ENCODE data around the gene SMG6. TPM values are rescaled to one million over a fixed set of nuclear protein-coding genes. Genes with fewer than 3 reads are reported as not detected.

The SMG6 gene
- total RNA-seq, 1 donor from 2014 or later, result 31.6 TPM

- Mint-ChIP-seq H3K27ac (no peak overlapping the region), H3K27me3 (no peaks in the 10 kb centered on the region), H3K4me3 (no peak overlapping the region), H3K4me1 (peaks cover 60% of the 10 kb centered on the region), H3K36me3 (ENCODE audit: low read depth) (peaks cover 57% of the 10 kb centered on the region), H3K9me3 (no peaks in the 10 kb centered on the region)
- no peak for DNase-seq
- intact Hi-C loops (cut with micrococcal nuclease), result loop anchor here (5.0 kb wide), 1 partner anchor 81 kb away; no protein-coding TSS in a partner anchor
These were observed 112.4 kb downstream of the SMG6 start for GRCh38 chr17:2191227-2191626.

GRCh38 chr17:2190014-2190413 lies 113.6 kb downstream of the SMG6 start:
- Mint-ChIP-seq H3K9me3 (no peaks in the 10 kb centered on the region), H3K4me3 (no peak overlapping the region), H3K4me1 (peaks cover 58% of the 10 kb centered on the region), H3K27me3 (no peaks in the 10 kb centered on the region), H3K27ac (no peak overlapping the region), H3K36me3 (ENCODE audit: low read depth) (peaks cover 61% of the 10 kb centered on the region)
- no peak for DNase-seq
- intact Hi-C loops (cut with micrococcal nuclease), result loop anchor here (5.0 kb wide), 1 partner anchor 82 kb away; no protein-coding TSS in a partner anchor

GRCh38 chr17:2188971-2189630 lies 114.5 kb downstream of the SMG6 start:
- H3K9me3 Mint-ChIP-seq, result no peaks in the 10 kb centered on the region
- no peak overlapping the region for H3K4me3 Mint-ChIP-seq
- peaks cover 54% of the 10 kb centered on the region for H3K36me3 Mint-ChIP-seq (ENCODE audit: low read depth)
- H3K27ac Mint-ChIP-seq, result no peak overlapping the region
- intact Hi-C loops (cut with micrococcal nuclease), result no loop called here
- peaks cover 50% of the 10 kb centered on the region for H3K4me1 Mint-ChIP-seq
- DNase-seq, result no peak
- no peaks in the 10 kb centered on the region for H3K27me3 Mint-ChIP-seq

- Mint-ChIP-seq H3K36me3 (ENCODE audit: low read depth) (peaks cover 54% of the 10 kb centered on the region), H3K4me1 (peaks cover 41% of the 10 kb centered on the region), H3K27me3 (no peaks in the 10 kb centered on the region), H3K27ac (no peak overlapping the region), H3K4me3 (no peak overlapping the region), H3K9me3 (no peaks in the 10 kb centered on the region)
- no peak for DNase-seq
- intact Hi-C loops (cut with micrococcal nuclease), result no loop called here
These were observed 115.8 kb downstream of the SMG6 start for GRCh38 chr17:2187758-2188157.

GRCh38 chr17:2186937-2187336 lies 116.6 kb downstream of the SMG6 start:
- no peak overlapping the region for H3K27ac Mint-ChIP-seq
- peaks cover 57% of the 10 kb centered on the region for H3K36me3 Mint-ChIP-seq (ENCODE audit: low read depth)
- H3K4me1 Mint-ChIP-seq, result peaks cover 41% of the 10 kb centered on the region
- H3K27me3 Mint-ChIP-seq, result no peaks in the 10 kb centered on the region
- DNase-seq, result no peak
- intact Hi-C loops (cut with micrococcal nuclease), result no loop called here
- H3K4me3 Mint-ChIP-seq, result no peak overlapping the region
- no peaks in the 10 kb centered on the region for H3K9me3 Mint-ChIP-seq

- Mint-ChIP-seq H3K4me1 (peaks cover 42% of the 10 kb centered on the region), H3K9me3 (no peaks in the 10 kb centered on the region), H3K4me3 (no peak overlapping the region), H3K27ac (no peak overlapping the region), H3K36me3 (ENCODE audit: low read depth) (peaks cover 60% of the 10 kb centered on the region), H3K27me3 (no peaks in the 10 kb centered on the region)
- no peak for DNase-seq
- intact Hi-C loops (cut with micrococcal nuclease), result no loop called here
These were observed 118.3 kb downstream of the SMG6 start for GRCh38 chr17:2184993-2185931.

GRCh38 chr17:2183346-2183745 lies 120.2 kb downstream of the SMG6 start:
- peaks cover 37% of the 10 kb centered on the region for H3K4me1 Mint-ChIP-seq
- H3K4me3 Mint-ChIP-seq, result no peak overlapping the region
- peaks cover 61% of the 10 kb centered on the region for H3K36me3 Mint-ChIP-seq (ENCODE audit: low read depth)
- no peaks in the 10 kb centered on the region for H3K9me3 Mint-ChIP-seq
- DNase-seq, result no peak
- H3K27me3 Mint-ChIP-seq, result no peaks in the 10 kb centered on the region
- no peak overlapping the region for H3K27ac Mint-ChIP-seq
- intact Hi-C loops (cut with micrococcal nuclease), result no loop called here

- Mint-ChIP-seq H3K4me1 (peaks cover 38% of the 10 kb centered on the region), H3K36me3 (ENCODE audit: low read depth) (peaks cover 62% of the 10 kb centered on the region), H3K9me3 (no peaks in the 10 kb centered on the region), H3K4me3 (no peak overlapping the region), H3K27ac (peak overlapping the region; percentile 49), H3K27me3 (no peaks in the 10 kb centered on the region)
- intact Hi-C loops (cut with micrococcal nuclease), result no loop called here
- no peak for DNase-seq
These were observed 121.6 kb downstream of the SMG6 start for GRCh38 chr17:2181897-2182448.

GRCh38 chr17:2181206-2181896 lies 122.2 kb downstream of the SMG6 start:
- no peaks in the 10 kb centered on the region for H3K9me3 Mint-ChIP-seq
- H3K27me3 Mint-ChIP-seq, result no peaks in the 10 kb centered on the region
- intact Hi-C loops (cut with micrococcal nuclease), result no loop called here
- H3K4me3 Mint-ChIP-seq, result no peak overlapping the region
- peak overlapping the region; percentile 23 for H3K27ac Mint-ChIP-seq
- H3K36me3 Mint-ChIP-seq (ENCODE audit: low read depth), result peaks cover 58% of the 10 kb centered on the region
- peaks cover 41% of the 10 kb centered on the region for H3K4me1 Mint-ChIP-seq
- no peak for DNase-seq

- DNase-seq, result no peak
- no peak overlapping the region for H3K4me3 Mint-ChIP-seq
- H3K36me3 Mint-ChIP-seq (ENCODE audit: low read depth), result peaks cover 53% of the 10 kb centered on the region
- no peak overlapping the region for H3K27ac Mint-ChIP-seq
- no peaks in the 10 kb centered on the region for H3K9me3 Mint-ChIP-seq
- intact Hi-C loops (cut with micrococcal nuclease), result no loop called here
- no peaks in the 10 kb centered on the region for H3K27me3 Mint-ChIP-seq
- peaks cover 43% of the 10 kb centered on the region for H3K4me1 Mint-ChIP-seq
These were observed 122.8 kb downstream of the SMG6 start for GRCh38 chr17:2180768-2181167.

- Mint-ChIP-seq H3K4me1 (peaks cover 43% of the 10 kb centered on the region), H3K36me3 (ENCODE audit: low read depth) (peaks cover 50% of the 10 kb centered on the region), H3K4me3 (no peak overlapping the region), H3K27me3 (no peaks in the 10 kb centered on the region), H3K27ac (no peak overlapping the region), H3K9me3 (no peaks in the 10 kb centered on the region)
- intact Hi-C loops (cut with micrococcal nuclease), result no loop called here
- DNase-seq, result no peak
These were observed 123.8 kb downstream of the SMG6 start for GRCh38 chr17:2179615-2180295.

- no peak for DNase-seq
- no peaks in the 10 kb centered on the region for H3K27me3 Mint-ChIP-seq
- H3K36me3 Mint-ChIP-seq (ENCODE audit: low read depth), result peaks cover 54% of the 10 kb centered on the region
- no peaks in the 10 kb centered on the region for H3K9me3 Mint-ChIP-seq
- H3K4me3 Mint-ChIP-seq, result no peak overlapping the region
- no peak overlapping the region for H3K27ac Mint-ChIP-seq
- intact Hi-C loops (cut with micrococcal nuclease), result no loop called here
- H3K4me1 Mint-ChIP-seq, result peaks cover 49% of the 10 kb centered on the region
These were observed 124.6 kb downstream of the SMG6 start for GRCh38 chr17:2178798-2179501.

Data from activated CD4-positive, alpha-beta T cell treated with anti-CD3 and anti-CD28 coated beads, Interleukin-2, amount 10 ng/mL, durations not matched to agents 24 days and 14 days (primary cell).